GM13976 (cell line): ENCODE results near the gene FABP1.

ENCODE experiments used
- DNase-seq: peaks from one replicate; pipeline ENCODE4 v3.0.0; 2012; ENCODE audit warnings: low spot score
- in situ Hi-C: fragments of 300-500 bp; cut with MboI; formaldehyde crosslinking; loops from one replicate; pipeline ENCODE4 v1.12.0; 2022; ENCODE audit warnings: low sequenced_read_pairs, mixed read lengths, inconsistent platforms; ENCODE audit not compliant: unreplicated experiment
- TF ChIP-seq, protein P1 (sequence below): IDR thresholded peaks from 2 replicates; pipeline ENCODE4 v1.5.1; 2012; ENCODE audit warnings: borderline replicate concordance, mild to moderate bottlenecking; ENCODE audit not compliant: insufficient read depth; ENCODE audit errors: extremely low read depth, missing control alignments, control extremely low read depth

Gene FABP1

GRCh38 chr2:88080545-88080944 is 47.3 kb downstream of the FABP1 start:
- in situ Hi-C loops = no loop called here
- TF ChIP-seq, protein P1, sequence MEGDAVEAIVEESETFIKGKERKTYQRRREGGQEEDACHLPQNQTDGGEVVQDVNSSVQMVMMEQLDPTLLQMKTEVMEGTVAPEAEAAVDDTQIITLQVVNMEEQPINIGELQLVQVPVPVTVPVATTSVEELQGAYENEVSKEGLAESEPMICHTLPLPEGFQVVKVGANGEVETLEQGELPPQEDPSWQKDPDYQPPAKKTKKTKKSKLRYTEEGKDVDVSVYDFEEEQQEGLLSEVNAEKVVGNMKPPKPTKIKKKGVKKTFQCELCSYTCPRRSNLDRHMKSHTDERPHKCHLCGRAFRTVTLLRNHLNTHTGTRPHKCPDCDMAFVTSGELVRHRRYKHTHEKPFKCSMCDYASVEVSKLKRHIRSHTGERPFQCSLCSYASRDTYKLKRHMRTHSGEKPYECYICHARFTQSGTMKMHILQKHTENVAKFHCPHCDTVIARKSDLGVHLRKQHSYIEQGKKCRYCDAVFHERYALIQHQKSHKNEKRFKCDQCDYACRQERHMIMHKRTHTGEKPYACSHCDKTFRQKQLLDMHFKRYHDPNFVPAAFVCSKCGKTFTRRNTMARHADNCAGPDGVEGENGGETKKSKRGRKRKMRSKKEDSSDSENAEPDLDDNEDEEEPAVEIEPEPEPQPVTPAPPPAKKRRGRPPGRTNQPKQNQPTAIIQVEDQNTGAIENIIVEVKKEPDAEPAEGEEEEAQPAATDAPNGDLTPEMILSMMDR = no peak
- no peak for DNase-seq

GRCh38 chr2:88078643-88079172 is 49.2 kb downstream of the FABP1 start:
- TF ChIP-seq, protein P1 = no peak
- no peak for DNase-seq
- in situ Hi-C loops = no loop called here

GRCh38 chr2:88077080-88077479 is 50.8 kb downstream of the FABP1 start:
- TF ChIP-seq, protein P1 = no peak
- DNase-seq = no peak
- in situ Hi-C loops = no loop called here

DNA sequence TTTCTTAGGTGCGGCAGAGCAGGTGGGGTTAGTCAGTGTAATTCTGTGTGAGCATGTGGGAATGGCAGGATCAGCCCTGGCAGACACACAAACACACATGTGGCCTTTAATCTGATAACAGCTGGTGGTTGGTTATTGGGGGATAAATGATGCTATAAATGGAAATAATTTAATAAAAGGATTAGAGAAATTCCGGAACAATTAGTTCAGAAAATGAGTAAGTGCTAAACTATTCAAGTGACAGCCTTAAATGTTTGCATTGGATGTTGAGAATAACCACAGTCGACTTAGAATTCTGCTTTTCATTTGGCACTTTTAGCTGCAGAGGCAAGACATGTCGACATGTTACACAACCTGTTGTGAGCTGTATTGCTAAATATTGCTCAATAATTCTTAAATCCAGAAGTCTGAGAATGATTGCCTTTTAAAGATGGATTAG is 53.0 kb downstream of the FABP1 start:
- DNase-seq = no peak
- in situ Hi-C loops = loop anchor here (25.0 kb wide), 1 partner anchor 587 kb away; no protein-coding TSS in a partner anchor
- TF ChIP-seq, protein P1 = no peak

DNA sequence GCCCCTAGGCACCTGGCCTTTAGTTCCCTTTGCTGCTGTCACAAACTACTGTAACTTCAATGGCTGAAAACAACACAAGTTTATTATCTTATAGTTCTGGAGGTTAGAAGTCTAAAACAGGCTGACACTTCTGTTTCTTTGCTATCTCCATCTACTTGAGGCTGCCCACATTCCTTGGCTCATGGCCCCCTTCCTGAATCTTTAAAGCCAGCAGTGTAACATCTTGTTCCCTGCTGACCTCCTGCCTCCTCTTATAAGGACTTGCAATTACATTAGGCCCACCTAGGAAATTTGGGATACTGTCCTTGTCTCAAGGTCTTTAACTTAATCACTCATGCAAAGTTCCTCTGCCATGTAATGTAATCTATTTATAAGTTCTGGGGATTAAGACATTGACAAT is 53.7 kb downstream of the FABP1 start:
- DNase-seq = no peak
- TF ChIP-seq, protein P1 = no peak
- in situ Hi-C loops = loop anchor here (25.0 kb wide), 1 partner anchor 588 kb away; no protein-coding TSS in a partner anchor
